ENCODE data around the gene HESX1. TPM values are rescaled to one million over a fixed set of nuclear protein-coding genes. Genes with fewer than 3 reads are reported as not detected.

The HESX1 gene
- total and polyA plus RNA-seq, 2 of the 13 experiments (the other 11 are each of a cell fraction or from before 2014, with no cell fraction given), result 0.57 to 0.75 TPM

- TF ChIP-seq CREBL2 (CRISPR knock-in tag; IDR thresholded peaks at IDR 0.05; ENCODE audit: borderline replicate concordance), result no peak
- no peak for TF ChIP-seq ZNF670 (CRISPR knock-in tag; IDR thresholded peaks at IDR 0.05; ENCODE audit: borderline replicate concordance)
- peak; percentile 37; the same call in 1 of the 2 replicates for TF ChIP-seq GATAD1 (CRISPR knock-in tag; IDR thresholded peaks at IDR 0.05)
- TF ChIP-seq ZEB1 (IDR thresholded peaks at IDR 0.05; ENCODE audit: insufficient replicate concordance, low read depth), result no peak
- TF ChIP-seq HINFP (CRISPR knock-in tag; IDR thresholded peaks at IDR 0.05; ENCODE audit: low read depth), result no peak
- TF ChIP-seq ZNF510 (CRISPR knock-in tag; IDR thresholded peaks at IDR 0.05; ENCODE audit: low read depth), result no peak
- TF ChIP-seq ZSCAN29 (CRISPR knock-in tag; conservative IDR thresholded peaks at IDR 0.05), result no peak
- TF ChIP-seq ZNF136 (CRISPR knock-in tag; IDR thresholded peaks at IDR 0.05; ENCODE audit: low read depth), result no peak
- no peak for TF ChIP-seq BHLHE40 (IDR thresholded peaks at IDR 0.05; ENCODE audit: low read length)
- no peak for TF ChIP-seq HIVEP1 (CRISPR knock-in tag; IDR thresholded peaks at IDR 0.05)
- TF ChIP-seq POGK (CRISPR knock-in tag; conservative IDR thresholded peaks at IDR 0.05), result peak; percentile 61; the same call in 1 of the 2 replicates
- peak; percentile 27 for TF ChIP-seq ASH2L (IDR thresholded peaks at IDR 0.05; ENCODE audit: insufficient read length, low read depth, low read length)
- TF ChIP-seq SRSF9 (IDR thresholded peaks at IDR 0.05; ENCODE audit: borderline replicate concordance, insufficient read depth, low read depth, low read length, poor library complexity, severe bottlenecking), result no peak
- TF ChIP-seq ZNF607 (CRISPR knock-in tag; IDR thresholded peaks at IDR 0.05; ENCODE audit: borderline replicate concordance), result peak; percentile 35; the same call in 1 of the 2 replicates
- TF ChIP-seq POLR2A (IDR thresholded peaks at IDR 0.05; ENCODE audit: insufficient read depth in 1 of 2, low read depth in 2 of 2, low read length in 2 of 2), result no peak
- no peak for TF ChIP-seq TRIM24 (CRISPR knock-in tag; IDR thresholded peaks at IDR 0.05)
- no peak for TF ChIP-seq ZNF749 (CRISPR knock-in tag; IDR thresholded peaks at IDR 0.05; ENCODE audit: borderline replicate concordance)
- TF ChIP-seq HOMEZ (CRISPR knock-in tag; IDR thresholded peaks at IDR 0.05; ENCODE audit: low read depth), result no peak
- no peak for TF ChIP-seq RNF2 (conservative IDR thresholded peaks at IDR 0.05; ENCODE audit: low read depth)
Measured at GRCh38 chr3:57169872-57170623, 29.7 kb downstream of the HESX1 start (continued).
